HL-60 (cell line): ENCODE results near the gene PLAA.

Experiments used
- DNase-seq, 2 experiments: peaks; one replicate each; pipeline ENCODE4 v3.0.0-alpha.2; 2010 to 2020; ENCODE audit warnings: low read depth in 1 of 2, low spot score in 1 of 2
- H3K27ac ChIP-seq: fragments of 250-450 bp; sonication (Bioruptor Pico); replicated peaks from 2 replicates; pipeline ENCODE4 v1.5.1; 2020; ENCODE audit warnings: mild to moderate bottlenecking, moderate library complexity
- H3K27me3 ChIP-seq: fragments of 250-450 bp; sonication (Bioruptor Pico); 2 replicates; pipeline ENCODE4 v1.5.1; 2021; ENCODE audit warnings: mild to moderate bottlenecking, moderate library complexity; ENCODE audit not compliant: insufficient read depth, poor library complexity, severe bottlenecking
- H3K4me3 ChIP-seq: replicated peaks from 2 replicates; pipeline ENCODE4 v1.5.1; 2011; ENCODE audit warnings: mild to moderate bottlenecking, control low read depth, low read length; ENCODE audit not compliant: insufficient read depth
- GABPA ChIP-seq: IDR thresholded peaks from 2 replicates; pipeline ENCODE4 v1.6.1; 2012; ENCODE audit warnings: low read depth
- POLR2AphosphoS5 ChIP-seq: IDR thresholded peaks from 2 replicates; pipeline ENCODE4 v1.6.1; 2012; ENCODE audit warnings: low read depth
- REST ChIP-seq: IDR thresholded peaks from 2 replicates; pipeline ENCODE4 v1.6.1; 2012; ENCODE audit warnings: low read depth; ENCODE audit not compliant: insufficient replicate concordance
- SPI1 ChIP-seq: IDR thresholded peaks from 2 replicates; pipeline ENCODE4 v1.6.1; 2012; ENCODE audit warnings: low read depth, mild to moderate bottlenecking, borderline replicate concordance
- TF ChIP-seq, protein P1 (sequence below): IDR thresholded peaks from one replicate; pipeline ENCODE4 v1.5.1; 2011; ENCODE audit warnings: low read length, control low read depth, inconsistent platforms; ENCODE audit not compliant: insufficient read depth

Gene PLAA

GRCh38 chr9:26955222-26955903 lies 8.3 kb upstream of the PLAA start:
- no peaks in the 10 kb centered on the region for H3K27me3 ChIP-seq
- TF ChIP-seq, protein P1, sequence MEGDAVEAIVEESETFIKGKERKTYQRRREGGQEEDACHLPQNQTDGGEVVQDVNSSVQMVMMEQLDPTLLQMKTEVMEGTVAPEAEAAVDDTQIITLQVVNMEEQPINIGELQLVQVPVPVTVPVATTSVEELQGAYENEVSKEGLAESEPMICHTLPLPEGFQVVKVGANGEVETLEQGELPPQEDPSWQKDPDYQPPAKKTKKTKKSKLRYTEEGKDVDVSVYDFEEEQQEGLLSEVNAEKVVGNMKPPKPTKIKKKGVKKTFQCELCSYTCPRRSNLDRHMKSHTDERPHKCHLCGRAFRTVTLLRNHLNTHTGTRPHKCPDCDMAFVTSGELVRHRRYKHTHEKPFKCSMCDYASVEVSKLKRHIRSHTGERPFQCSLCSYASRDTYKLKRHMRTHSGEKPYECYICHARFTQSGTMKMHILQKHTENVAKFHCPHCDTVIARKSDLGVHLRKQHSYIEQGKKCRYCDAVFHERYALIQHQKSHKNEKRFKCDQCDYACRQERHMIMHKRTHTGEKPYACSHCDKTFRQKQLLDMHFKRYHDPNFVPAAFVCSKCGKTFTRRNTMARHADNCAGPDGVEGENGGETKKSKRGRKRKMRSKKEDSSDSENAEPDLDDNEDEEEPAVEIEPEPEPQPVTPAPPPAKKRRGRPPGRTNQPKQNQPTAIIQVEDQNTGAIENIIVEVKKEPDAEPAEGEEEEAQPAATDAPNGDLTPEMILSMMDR: no peak
- no peak for TF ChIP-seq SPI1
- no peak for TF ChIP-seq REST
- TF ChIP-seq POLR2AphosphoS5: no peak
- TF ChIP-seq GABPA: no peak
- DNase-seq: peak in 1 of 2 experiments; percentile 30
- peak overlapping the region; percentile 90 for H3K27ac ChIP-seq
- peak overlapping the region; percentile 47 for H3K4me3 ChIP-seq

DNA sequence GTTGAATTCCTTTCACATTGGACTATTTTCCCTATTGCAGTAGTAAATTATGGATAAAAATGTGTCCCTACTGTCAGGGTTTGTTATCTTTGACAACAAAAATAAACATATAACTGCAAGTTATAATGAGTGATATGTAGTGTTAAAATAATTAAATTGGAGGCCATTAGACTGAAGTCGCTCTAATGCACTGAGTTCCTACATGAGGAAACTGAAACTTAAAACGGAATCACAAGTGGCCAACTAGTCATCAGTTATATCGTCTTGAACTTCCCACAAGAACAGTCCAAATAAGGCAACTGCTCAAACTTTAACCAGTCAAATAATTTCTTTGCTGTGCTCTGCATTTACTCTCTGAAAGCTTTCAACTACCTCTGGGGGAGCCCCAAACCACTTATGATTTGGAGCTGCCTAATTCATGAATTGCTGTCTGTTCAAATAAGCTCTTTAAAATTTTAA lies 7.0 kb upstream of the PLAA start:
- DNase-seq: peak in 1 of 2 experiments; percentile 24
- H3K27ac ChIP-seq: peak overlapping the region; percentile 90

GRCh38 chr9:26951794-26952193 lies 4.8 kb upstream of the PLAA start:
- no peak overlapping the region for H3K4me3 ChIP-seq
- no peak for TF ChIP-seq SPI1
- TF ChIP-seq GABPA: no peak
- TF ChIP-seq POLR2AphosphoS5: no peak
- no peak for TF ChIP-seq REST
- TF ChIP-seq, protein P1: no peak
- H3K27me3 ChIP-seq: no peaks in the 10 kb centered on the region
- DNase-seq: no peak
- H3K27ac ChIP-seq: no peak overlapping the region

More for the DNA sequence above, 7.0 kb upstream of the PLAA start:
- TF ChIP-seq SPI1: no peak
- TF ChIP-seq GABPA: no peak
- TF ChIP-seq, protein P1: no peak
- TF ChIP-seq REST: no peak
- no peak for TF ChIP-seq POLR2AphosphoS5
- Histone ChIP-seq H3K27me3 (no peaks in the 10 kb centered on the region), H3K4me3 (no peak overlapping the region)
